Measurements from ENCODE around the gene ZBTB34.

Gene ZBTB34

GRCh38 chr9:126830827-126831226 lies 29.6 kb upstream of the ZBTB34 start:
- Histone ChIP-seq H3K27ac (ENCODE audit: low read depth, low read length, severe bottlenecking) (no peak overlapping the region), H3K36me3 (ENCODE audit: control insufficient read depth, insufficient read depth, low read length) (peaks cover 58% of the 10 kb centered on the region), H3K4me1 (ENCODE audit: control insufficient read depth, insufficient read depth, low read length, poor library complexity, severe bottlenecking) (no peaks in the 10 kb centered on the region), H3K4me3 (ENCODE audit: extremely low read depth, insufficient read depth, low read length, poor library complexity, severe bottlenecking) (no peak overlapping the region), H3K9me3 (ENCODE audit: control insufficient read depth, low read length) (no peaks in the 10 kb centered on the region)
- 97 to 98% methylated on average over 3 of the region's 3 CpGs for WGBS, 2 experiments (ENCODE audit: insufficient coverage in 2 of 2)

- Histone ChIP-seq H3K9me3 (ENCODE audit: control insufficient read depth, low read length) (no peaks in the 10 kb centered on the region), H3K4me1 (ENCODE audit: control insufficient read depth, insufficient read depth, low read length, poor library complexity, severe bottlenecking) (no peaks in the 10 kb centered on the region), H3K4me3 (ENCODE audit: extremely low read depth, insufficient read depth, low read length, poor library complexity, severe bottlenecking) (no peak overlapping the region), H3K27ac (ENCODE audit: low read depth, low read length, severe bottlenecking) (no peak overlapping the region), H3K36me3 (ENCODE audit: control insufficient read depth, insufficient read depth, low read length) (peaks cover 65% of the 10 kb centered on the region)
- WGBS, 2 experiments (ENCODE audit: insufficient coverage in 2 of 2), result 95 to 98% methylated on average over 9 of the region's 9 CpGs
These were observed 28.0 kb upstream of the ZBTB34 start for GRCh38 chr9:126832440-126832839.

GRCh38 chr9:126833020-126833419 lies 27.4 kb upstream of the ZBTB34 start:
- Histone ChIP-seq H3K4me3 (ENCODE audit: extremely low read depth, insufficient read depth, low read length, poor library complexity, severe bottlenecking) (no peak overlapping the region), H3K27ac (ENCODE audit: low read depth, low read length, severe bottlenecking) (no peak overlapping the region), H3K9me3 (ENCODE audit: control insufficient read depth, low read length) (no peaks in the 10 kb centered on the region), H3K4me1 (ENCODE audit: control insufficient read depth, insufficient read depth, low read length, poor library complexity, severe bottlenecking) (no peaks in the 10 kb centered on the region), H3K36me3 (ENCODE audit: control insufficient read depth, insufficient read depth, low read length) (peaks cover 65% of the 10 kb centered on the region)
- WGBS, 2 experiments (ENCODE audit: insufficient coverage in 2 of 2), result 93 to 96% methylated on average over 24 of the region's 24 CpGs

- Histone ChIP-seq H3K4me3 (ENCODE audit: extremely low read depth, insufficient read depth, low read length, poor library complexity, severe bottlenecking) (no peak overlapping the region), H3K27ac (ENCODE audit: low read depth, low read length, severe bottlenecking) (no peak overlapping the region), H3K4me1 (ENCODE audit: control insufficient read depth, insufficient read depth, low read length, poor library complexity, severe bottlenecking) (no peaks in the 10 kb centered on the region), H3K9me3 (ENCODE audit: control insufficient read depth, low read length) (no peaks in the 10 kb centered on the region), H3K36me3 (ENCODE audit: control insufficient read depth, insufficient read depth, low read length) (peaks cover 72% of the 10 kb centered on the region)
- 96 to 97% methylated on average over 8 of the region's 8 CpGs for WGBS, 2 experiments (ENCODE audit: insufficient coverage in 2 of 2)
These were observed 26.6 kb upstream of the ZBTB34 start for GRCh38 chr9:126833710-126834345.

- peaks cover 78% of the 10 kb centered on the region for H3K36me3 ChIP-seq (ENCODE audit: control insufficient read depth, insufficient read depth, low read length)
- H3K9me3 ChIP-seq (ENCODE audit: control insufficient read depth, low read length), result no peaks in the 10 kb centered on the region
- H3K27ac ChIP-seq (ENCODE audit: low read depth, low read length, severe bottlenecking), result no peak overlapping the region
- WGBS, 2 experiments (ENCODE audit: insufficient coverage in 2 of 2), result 82 to 100% methylated on average over 2 of the region's 2 CpGs
- no peak overlapping the region for H3K4me3 ChIP-seq (ENCODE audit: extremely low read depth, insufficient read depth, low read length, poor library complexity, severe bottlenecking)
- H3K4me1 ChIP-seq (ENCODE audit: control insufficient read depth, insufficient read depth, low read length, poor library complexity, severe bottlenecking), result no peaks in the 10 kb centered on the region
These were observed 25.8 kb upstream of the ZBTB34 start for GRCh38 chr9:126834672-126835071.

GRCh38 chr9:126836216-126836615 lies 24.2 kb upstream of the ZBTB34 start:
- H3K9me3 ChIP-seq (ENCODE audit: control insufficient read depth, low read length), result no peaks in the 10 kb centered on the region
- no peaks in the 10 kb centered on the region for H3K4me1 ChIP-seq (ENCODE audit: control insufficient read depth, insufficient read depth, low read length, poor library complexity, severe bottlenecking)
- H3K36me3 ChIP-seq (ENCODE audit: control insufficient read depth, insufficient read depth, low read length), result peaks cover 69% of the 10 kb centered on the region
- no peak overlapping the region for H3K4me3 ChIP-seq (ENCODE audit: extremely low read depth, insufficient read depth, low read length, poor library complexity, severe bottlenecking)
- no peak overlapping the region for H3K27ac ChIP-seq (ENCODE audit: low read depth, low read length, severe bottlenecking)
- 100% methylated on average over 1 of the region's 2 CpGs for WGBS, 2 experiments (ENCODE audit: insufficient coverage in 2 of 2)

GRCh38 chr9:126838055-126838811 lies 22.2 kb upstream of the ZBTB34 start:
- H3K4me1 ChIP-seq (ENCODE audit: control insufficient read depth, insufficient read depth, low read length, poor library complexity, severe bottlenecking), result no peaks in the 10 kb centered on the region
- no peak overlapping the region for H3K27ac ChIP-seq (ENCODE audit: low read depth, low read length, severe bottlenecking)
- WGBS, 2 experiments (ENCODE audit: insufficient coverage in 2 of 2), result 91 to 98% methylated on average over 5 to 7 of the region's 7 CpGs
- H3K36me3 ChIP-seq (ENCODE audit: control insufficient read depth, insufficient read depth, low read length), result peaks cover 49% of the 10 kb centered on the region
- no peaks in the 10 kb centered on the region for H3K9me3 ChIP-seq (ENCODE audit: control insufficient read depth, low read length)
- no peak overlapping the region for H3K4me3 ChIP-seq (ENCODE audit: extremely low read depth, insufficient read depth, low read length, poor library complexity, severe bottlenecking)

- Histone ChIP-seq H3K36me3 (ENCODE audit: control insufficient read depth, insufficient read depth, low read length) (peaks cover 43% of the 10 kb centered on the region), H3K4me1 (ENCODE audit: control insufficient read depth, insufficient read depth, low read length, poor library complexity, severe bottlenecking) (no peaks in the 10 kb centered on the region), H3K27ac (ENCODE audit: low read depth, low read length, severe bottlenecking) (no peak overlapping the region), H3K4me3 (ENCODE audit: extremely low read depth, insufficient read depth, low read length, poor library complexity, severe bottlenecking) (no peak overlapping the region), H3K9me3 (ENCODE audit: control insufficient read depth, low read length) (no peaks in the 10 kb centered on the region)
- WGBS, 2 experiments (ENCODE audit: insufficient coverage in 2 of 2), result 95 to 96% methylated on average over 12 of the region's 12 CpGs
These were observed 21.5 kb upstream of the ZBTB34 start for GRCh38 chr9:126838895-126839294.

GRCh38 chr9:126839301-126839700 lies 21.1 kb upstream of the ZBTB34 start:
- H3K4me1 ChIP-seq (ENCODE audit: control insufficient read depth, insufficient read depth, low read length, poor library complexity, severe bottlenecking), result no peaks in the 10 kb centered on the region
- no peak overlapping the region for H3K4me3 ChIP-seq (ENCODE audit: extremely low read depth, insufficient read depth, low read length, poor library complexity, severe bottlenecking)
- no peak overlapping the region for H3K27ac ChIP-seq (ENCODE audit: low read depth, low read length, severe bottlenecking)
- H3K9me3 ChIP-seq (ENCODE audit: control insufficient read depth, low read length), result no peaks in the 10 kb centered on the region
- WGBS, 2 experiments (ENCODE audit: insufficient coverage in 2 of 2), result 93 to 95% methylated on average over 8 of the region's 8 CpGs
- peaks cover 39% of the 10 kb centered on the region for H3K36me3 ChIP-seq (ENCODE audit: control insufficient read depth, insufficient read depth, low read length)

GRCh38 chr9:126842220-126842842 lies 18.1 kb upstream of the ZBTB34 start:
- peaks cover 17% of the 10 kb centered on the region for H3K36me3 ChIP-seq (ENCODE audit: control insufficient read depth, insufficient read depth, low read length)
- H3K27ac ChIP-seq (ENCODE audit: low read depth, low read length, severe bottlenecking), result no peak overlapping the region
- 94% methylated on average over 12 to 13 of the region's 13 CpGs for WGBS, 2 experiments (ENCODE audit: insufficient coverage in 2 of 2)
- H3K9me3 ChIP-seq (ENCODE audit: control insufficient read depth, low read length), result no peaks in the 10 kb centered on the region
- no peaks in the 10 kb centered on the region for H3K4me1 ChIP-seq (ENCODE audit: control insufficient read depth, insufficient read depth, low read length, poor library complexity, severe bottlenecking)
- no peak overlapping the region for H3K4me3 ChIP-seq (ENCODE audit: extremely low read depth, insufficient read depth, low read length, poor library complexity, severe bottlenecking)

All from mesodermal cell (in vitro differentiated cells).